SK-MEL-5 (cell line): ENCODE measurements around the gene APOBEC3A. TPM values are rescaled to one million over a fixed set of nuclear protein-coding genes. Genes with fewer than 3 reads are reported as not detected.
A peak's percentile ranks its signal among the peaks of the same experiment; 100 is the strongest.
"Not testable (repeated sequence)": the region's sequence is repeated elsewhere in the genome, so short reads cannot be mapped to it uniquely, and the experiment has no call there.

Source experiments
- DNase-seq: peaks from one replicate; pipeline ENCODE4 v3.0.0-alpha.2; 2016; ENCODE audit warnings: low read depth, low spot score
- in situ Hi-C: cut with HindIII; loops from 2 replicates; pipeline ENCODE4 v1.10.0; 2016; ENCODE audit warnings: low sequenced_read_pairs, high pct_unique_total_duplicates, low pct_unique_long_range_greater_than_20kb
- total RNA-seq: library from RNA; depleted of rRNA; stranded (reverse); fragments of >200 nt; shearing (Covaris generic); gene quantifications from 2 replicates; pipeline ENCODE4 v1.2.3, GENCODE V29; 2014

Gene APOBEC3A
- total RNA-seq, 1 experiment from 2014 or later, result not detected

- in situ Hi-C loops, result no loop called here
- DNase-seq, result no peak
These were observed 10.3 kb downstream of the APOBEC3A start for GRCh38 chr22:38967451-38968450.

DNA sequence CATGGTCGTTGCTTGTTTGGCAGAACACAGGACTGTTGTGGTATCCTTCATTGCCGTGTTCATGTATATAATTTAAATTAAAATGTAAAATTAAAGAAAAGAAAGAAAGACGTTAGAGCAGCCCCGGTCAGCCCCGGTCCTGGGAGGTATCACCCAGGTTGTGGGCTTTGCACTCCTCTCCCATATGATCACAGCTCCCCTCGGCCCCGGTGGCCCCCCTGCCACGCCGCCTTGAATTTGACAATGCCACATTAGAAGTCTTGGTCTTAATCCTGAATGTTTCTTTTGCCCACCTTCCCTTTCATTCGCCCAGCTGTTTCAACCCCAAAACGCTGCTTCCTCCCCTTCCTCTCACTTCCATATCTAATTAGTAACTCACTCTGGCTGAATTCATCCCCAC is 11.4 kb downstream of the APOBEC3A start:
- in situ Hi-C loops, result no loop called here
- no peak for DNase-seq

DNA sequence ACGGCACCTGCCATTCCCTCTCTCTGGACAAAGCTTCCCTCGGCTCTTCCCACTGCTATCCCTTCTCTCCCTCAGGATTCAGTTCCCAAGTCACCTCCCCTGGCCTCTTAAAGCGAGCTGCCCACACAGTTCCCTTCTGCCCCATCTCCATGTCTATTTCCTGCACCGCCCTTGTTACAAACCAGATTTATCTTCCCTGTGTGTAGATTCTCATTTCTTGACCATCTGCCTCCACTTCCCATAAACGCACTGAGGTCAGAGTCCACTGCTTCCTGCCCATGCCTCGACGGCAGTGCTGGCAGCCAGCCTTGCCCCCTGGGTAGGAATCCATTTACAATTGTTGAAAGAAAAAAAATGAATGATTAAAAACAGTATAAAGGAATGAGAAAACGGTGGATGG is 13.1 kb downstream of the APOBEC3A start:
- DNase-seq, result no peak
- in situ Hi-C loops, result no loop called here

GRCh38 chr22:38971202-38971601 is 13.8 kb downstream of the APOBEC3A start:
- in situ Hi-C loops, result no loop called here
- no peak for DNase-seq

GRCh38 chr22:38971791-38972190 is 14.4 kb downstream of the APOBEC3A start:
- no peak for DNase-seq
- in situ Hi-C loops, result no loop called here

GRCh38 chr22:38972558-38972957 is 15.1 kb downstream of the APOBEC3A start:
- in situ Hi-C loops, result no loop called here
- no peak for DNase-seq

GRCh38 chr22:38973289-38974169 is 16.1 kb downstream of the APOBEC3A start:
- DNase-seq, result peak; percentile 64
- in situ Hi-C loops, result no loop called here

GRCh38 chr22:38974170-38974825 is 16.9 kb downstream of the APOBEC3A start:
- in situ Hi-C loops, result no loop called here
- no peak for DNase-seq

GRCh38 chr22:38974826-38975175 is 17.4 kb downstream of the APOBEC3A start:
- no peak for DNase-seq
- in situ Hi-C loops, result no loop called here

GRCh38 chr22:38977289-38977688 is 19.9 kb downstream of the APOBEC3A start:
- DNase-seq, in situ Hi-C loops: not testable (repeated sequence)

DNA sequence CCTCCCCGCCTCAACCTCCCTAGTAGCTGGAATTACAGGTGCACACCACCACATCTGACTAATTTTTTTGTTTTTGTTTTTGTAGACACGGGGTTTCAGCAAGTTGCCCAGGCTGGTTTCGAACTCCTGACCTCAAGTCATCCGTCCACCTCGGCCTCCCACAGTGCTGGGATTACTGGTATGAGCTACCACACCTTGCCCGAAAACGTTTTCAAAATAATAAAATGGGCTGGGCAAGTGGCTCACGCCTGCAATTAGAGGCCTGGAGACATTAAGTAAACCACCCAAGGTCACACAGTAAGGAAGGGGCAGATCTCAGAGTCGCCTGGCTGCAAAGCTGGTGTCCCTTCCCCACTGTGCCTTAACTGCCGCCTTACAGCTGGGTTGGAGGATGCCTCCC is 23.2 kb downstream of the APOBEC3A start:
- DNase-seq, in situ Hi-C loops: not testable (repeated sequence)

GRCh38 chr22:38981005-38981991 is 23.9 kb downstream of the APOBEC3A start:
- peak; percentile 17 for DNase-seq

DNA sequence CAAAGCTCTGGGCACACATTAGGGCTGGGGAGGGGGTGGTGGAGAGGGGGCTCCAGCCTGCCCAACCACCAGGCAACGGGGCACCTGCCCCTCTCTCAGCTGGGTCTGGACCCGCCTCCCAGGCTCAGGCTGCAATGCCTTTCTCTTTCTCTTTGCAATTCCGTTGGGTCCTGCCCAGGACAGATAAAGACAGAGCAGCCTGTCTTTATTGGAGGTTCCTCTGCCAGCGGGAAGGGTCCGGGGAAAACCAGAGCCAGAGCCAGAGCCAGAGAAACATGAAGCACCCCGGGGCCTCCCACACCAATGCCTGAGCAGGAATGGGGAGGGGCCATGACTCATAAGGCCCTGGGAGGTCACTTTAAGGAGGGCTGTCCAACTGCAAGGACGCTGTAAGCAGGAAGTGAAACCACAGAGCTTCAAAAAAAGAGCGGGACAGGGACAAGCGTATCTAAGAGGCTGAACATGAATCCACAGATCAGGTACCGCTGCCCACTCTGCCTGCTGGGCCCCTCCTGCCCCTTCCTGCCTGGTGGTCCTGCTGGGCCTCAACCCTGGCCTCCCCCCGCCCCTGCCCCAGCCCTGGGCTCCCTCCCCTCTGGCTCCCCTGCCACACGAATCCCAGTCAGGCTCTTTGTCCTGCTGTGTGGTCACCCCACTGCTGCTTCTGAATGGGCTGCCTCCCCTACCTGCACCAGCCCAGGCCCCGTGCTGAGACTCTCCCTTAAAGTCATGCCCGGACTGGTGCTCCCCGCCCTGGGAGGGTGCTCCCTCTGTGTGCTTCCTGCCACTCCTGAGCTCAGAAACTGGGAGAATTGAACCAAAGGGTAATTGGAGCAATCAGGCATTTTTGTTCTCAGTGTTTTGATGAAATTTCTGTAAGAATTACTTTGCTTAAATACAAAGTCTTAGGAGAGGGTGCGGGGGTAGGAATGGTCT is 24.9 kb downstream of the APOBEC3A start, which contains the start of gene APOBEC3B:
Gene APOBEC3B (plus strand): TSS at position 356 of the 936 bp plus-strand sequence. CDS start 107 bp downstream, at position 463.
- in situ Hi-C loops, result no loop called here
- peak; percentile 92 for DNase-seq

More at GRCh38 chr22:38981005-38981991, 23.9 kb downstream of the APOBEC3A start:
- in situ Hi-C loops, result no loop called here

DNA sequence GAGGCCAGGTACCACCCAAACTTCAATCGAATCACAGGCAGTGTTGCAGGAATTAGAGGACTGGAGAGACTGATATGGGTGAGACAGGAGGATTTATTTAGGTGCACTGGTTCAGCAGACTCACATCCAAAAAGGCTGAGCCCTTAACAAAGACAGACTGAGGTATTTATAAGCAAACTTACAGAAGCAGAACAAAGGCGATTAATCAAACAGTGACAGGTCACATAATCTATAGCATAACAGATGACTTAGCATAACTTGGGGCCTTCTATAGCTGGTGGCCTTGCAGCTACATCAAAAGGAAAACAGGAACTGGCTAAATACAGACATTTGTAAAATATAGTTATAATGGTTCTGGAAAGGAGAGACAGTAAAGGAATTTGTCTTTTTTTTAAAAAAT is 26.8 kb downstream of the APOBEC3A start:
- in situ Hi-C loops, result no loop called here
- DNase-seq, result no peak
